Spleen (tissue), 11 donors: ENCODE results near the gene PSMC6. TPM values are rescaled to one million over a fixed set of nuclear protein-coding genes. Genes with fewer than 3 reads are reported as not detected.

Experiments used
- DNase-seq: peaks from one replicate; pipeline ENCODE4 v3.0.0-alpha.2; 2020
- H3K27ac ChIP-seq, 8 donors: fragments of 200-600 bp; sonication (generic) in 7 of 8; 1 replicate in 4 of 8; 2 replicates in 4 of 8; pipeline versions ENCODE4 v1.5.0 to v1.8.0; 2016 to 2021; ENCODE audit warnings: inconsistent platforms in 4 of 8, mild to moderate bottlenecking in 4 of 8, moderate library complexity in 1 of 8
- H3K27me3 ChIP-seq, 7 donors: fragments of 200-600 bp; sonication (generic) in 6 of 7; replicated peaks in 1 of 7; 1 replicate in 4 of 7; 2 replicates in 3 of 7; pipeline versions ENCODE4 v1.5.0 to v1.8.0; 2016 to 2021; ENCODE audit warnings: inconsistent platforms in 3 of 7, mild to moderate bottlenecking in 1 of 7
- H3K36me3 ChIP-seq, 6 donors: fragments of 200-600 bp; sonication (generic) in 5 of 6; 1 replicate in 4 of 6; 2 replicates in 2 of 6; pipeline versions ENCODE4 v1.5.0 to v1.8.0; 2016 to 2021; ENCODE audit warnings: inconsistent platforms in 2 of 6
- H3K4me1 ChIP-seq, 6 donors: fragments of 200-600 bp; sonication (generic) in 5 of 6; 1 replicate in 3 of 6; 2 replicates in 3 of 6; pipeline versions ENCODE4 v1.5.0 to v1.8.0; 2016 to 2021; ENCODE audit warnings: inconsistent platforms in 3 of 6
- H3K4me3 ChIP-seq, 8 donors: fragments of 200-600 bp; sonication (generic) in 7 of 8; 1 replicate in 4 of 8; 2 replicates in 4 of 8; pipeline versions ENCODE4 v1.5.0 to v1.8.0; 2016 to 2021; ENCODE audit warnings: inconsistent platforms in 4 of 8, mild to moderate bottlenecking in 4 of 8, moderate library complexity in 2 of 8
- H3K9me3 ChIP-seq, 8 donors: fragments of 200-600 bp; sonication (generic) in 7 of 8; 1 replicate in 4 of 8; 2 replicates in 4 of 8; pipeline versions ENCODE4 v1.5.0 to v1.8.0; 2016 to 2021; ENCODE audit warnings: inconsistent platforms in 4 of 8
- POLR2A ChIP-seq, 3 donors: fragments of 450-650 bp; IDR thresholded peaks; one replicate each; pipeline ENCODE4 v1.5.1; 2017; ENCODE audit warnings: antibody characterized with exemption in 3 of 3, mild to moderate bottlenecking in 1 of 3
- POLR2AphosphoS5 ChIP-seq, 3 donors: sonication (generic); formaldehyde crosslinking; IDR thresholded peaks; one replicate each; pipeline ENCODE4 v1.5.1; 2017; ENCODE audit warnings: antibody characterized with exemption in 3 of 3
- WGBS, 5 donors: extraction: QIAGEN DNeasy Blood & Tissue Kit in 3 of 5; methylation state at CpG; one replicate each; pipeline versions ENCODE4 v1.1.5 to v1.1.7; 2013 to 2018; 5-methylcytosine and 5-hydroxymethylcytosine counted together
- intact Hi-C: fragments of 100-400 bp; cut with DNase I; formaldehyde crosslinking; loops from one replicate; pipeline ENCODE4 v1.15.0; 2023; ENCODE audit warnings: low total_unique reads
- polyA plus RNA-seq, 3 donors: library from polyadenylated mRNA; stranded (reverse); fragments of 200-250 nt; gene quantifications; one replicate each; pipeline ENCODE4 v1.2.1, GENCODE V29; 2013
- total RNA-seq, 7 donors: library from RNA; depleted of rRNA in 3 of 7; stranded (reverse); fragments of >200 nt in 3 of 7; fragmentation: NEBNext Ultra II Directional in 4 of 7; extraction: Animal tissue kit (Norgen Biotek cat#: 25700) in 4 of 7; gene quantifications; one replicate each; pipeline versions ENCODE4 v1.1.0 to v1.2.1, GENCODE V29; 2016 to 2021
- TF ChIP-seq, protein P1 (sequence below), 11 experiments: fragments of 200-600 bp in 7 of 11; fragments of 450-650 bp in 4 of 11; sonication (generic) in 4 of 11; IDR thresholded peaks in 8 of 11; conservative IDR thresholded peaks in 3 of 11; 1 replicate in 7 of 11; 2 replicates in 4 of 11; pipeline versions ENCODE4 v1.4.0 to v1.8.0; 2016 to 2021; ENCODE audit warnings: antibody characterized with exemption in 11 of 11, inconsistent platforms in 4 of 11, mild to moderate bottlenecking in 1 of 11
- donor health status: healthy with polysubstance abuse.
- donor health status: DM: no; HTN: no; CAD: no; lungs with moderate emphysema.
- donor health status: DM: no; HTN: no; CAD: no.
- donor health status: Bipolar disorder and iron deficiency.
- donor health status: healthy.
- donor health status: DM: no; HTN: no; CAD: no.
- donor health status: DM: yes; HTN: yes; CAD: no.

PSMC6 gene
- total and polyA plus RNA-seq, 10 donors: 64.7 to 98.9 (median 82.4) TPM

DNA sequence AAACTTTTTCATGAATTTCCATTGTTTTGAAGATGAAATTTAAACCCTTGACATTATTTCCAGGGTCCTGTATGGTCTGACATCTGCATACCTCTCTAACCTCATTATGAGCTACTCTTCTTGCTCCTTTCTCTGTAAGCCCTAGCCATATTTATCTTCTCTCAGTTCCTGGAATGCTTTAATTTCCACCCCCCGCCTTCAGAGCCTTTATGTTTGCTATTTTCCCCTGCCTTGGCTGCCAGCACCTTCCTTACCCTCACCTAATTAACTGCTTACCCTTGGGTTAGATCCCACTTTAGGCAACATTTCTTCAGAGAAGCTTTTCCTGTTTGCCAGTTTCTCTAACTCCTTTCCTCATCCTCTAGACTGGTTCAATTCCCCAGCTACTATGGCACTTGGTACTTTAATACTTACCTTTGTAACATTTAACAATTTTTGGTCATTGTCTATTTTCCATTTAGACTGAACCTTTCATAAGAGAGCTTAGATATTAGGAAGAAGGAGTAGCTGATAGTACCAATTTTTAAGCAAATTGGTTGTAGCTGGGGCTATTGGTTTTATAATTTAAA is 29.0 kb downstream of the PSMC6 start:
- no peaks in the 10 kb centered on the region for H3K9me3 ChIP-seq
- no peak overlapping the region for H3K4me3 ChIP-seq
- H3K27ac ChIP-seq: no peak overlapping the region
- peaks cover 7 to 95% (median 39%) of the 10 kb centered on the region in 6 donors for H3K4me1 ChIP-seq
- H3K36me3 ChIP-seq: peaks cover 0 to 32% (median 0%) of the 10 kb centered on the region in 6 donors
- DNase-seq: no peak
- TF ChIP-seq POLR2A (IDR thresholded peaks at IDR 0.05) (no peak), POLR2AphosphoS5 (IDR thresholded peaks at IDR 0.05) (no peak)
- TF ChIP-seq, protein P1, sequence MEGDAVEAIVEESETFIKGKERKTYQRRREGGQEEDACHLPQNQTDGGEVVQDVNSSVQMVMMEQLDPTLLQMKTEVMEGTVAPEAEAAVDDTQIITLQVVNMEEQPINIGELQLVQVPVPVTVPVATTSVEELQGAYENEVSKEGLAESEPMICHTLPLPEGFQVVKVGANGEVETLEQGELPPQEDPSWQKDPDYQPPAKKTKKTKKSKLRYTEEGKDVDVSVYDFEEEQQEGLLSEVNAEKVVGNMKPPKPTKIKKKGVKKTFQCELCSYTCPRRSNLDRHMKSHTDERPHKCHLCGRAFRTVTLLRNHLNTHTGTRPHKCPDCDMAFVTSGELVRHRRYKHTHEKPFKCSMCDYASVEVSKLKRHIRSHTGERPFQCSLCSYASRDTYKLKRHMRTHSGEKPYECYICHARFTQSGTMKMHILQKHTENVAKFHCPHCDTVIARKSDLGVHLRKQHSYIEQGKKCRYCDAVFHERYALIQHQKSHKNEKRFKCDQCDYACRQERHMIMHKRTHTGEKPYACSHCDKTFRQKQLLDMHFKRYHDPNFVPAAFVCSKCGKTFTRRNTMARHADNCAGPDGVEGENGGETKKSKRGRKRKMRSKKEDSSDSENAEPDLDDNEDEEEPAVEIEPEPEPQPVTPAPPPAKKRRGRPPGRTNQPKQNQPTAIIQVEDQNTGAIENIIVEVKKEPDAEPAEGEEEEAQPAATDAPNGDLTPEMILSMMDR (IDR thresholded peaks at IDR 0.05 in 8 of 11, conservative IDR thresholded peaks at IDR 0.05 in 3 of 11): no peak
- intact Hi-C loops: no loop called here
- WGBS, 5 donors: 66 to 84% (median 81%) methylated on average over 1 of the region's 1 CpG
- H3K27me3 ChIP-seq: no peaks in the 10 kb centered on the region

DNA sequence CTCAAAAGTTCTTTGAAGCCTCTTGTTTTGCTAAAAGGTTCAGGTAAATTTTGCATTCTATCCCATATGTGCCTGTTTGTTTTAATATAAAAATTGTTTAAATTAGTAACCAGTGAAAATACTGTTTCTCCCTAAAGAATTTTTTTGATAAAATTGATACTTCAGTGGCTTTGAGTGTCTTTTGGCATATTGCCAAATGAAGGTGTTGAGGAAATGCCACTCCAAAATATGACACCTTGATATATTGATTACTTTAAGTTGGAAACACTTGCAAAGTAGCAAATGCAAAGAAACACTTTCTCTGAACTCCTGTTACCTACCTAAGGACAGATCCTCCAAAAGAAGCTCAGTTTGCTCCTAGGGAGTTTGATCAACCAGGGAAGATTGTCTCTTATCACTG is 31.4 kb downstream of the PSMC6 start:
- Histone ChIP-seq H3K9me3 (no peaks in the 10 kb centered on the region), H3K36me3 (peaks cover 0 to 20% (median 0%) of the 10 kb centered on the region in 6 donors), H3K27ac (no peak overlapping the region), H3K4me3 (no peak overlapping the region), H3K27me3 (no peaks in the 10 kb centered on the region), H3K4me1 (peaks cover 0 to 95% (median 48%) of the 10 kb centered on the region in 6 donors)
- TF ChIP-seq POLR2AphosphoS5 (IDR thresholded peaks at IDR 0.05): no peak
- TF ChIP-seq, protein P1 (IDR thresholded peaks at IDR 0.05 in 8 of 11, conservative IDR thresholded peaks at IDR 0.05 in 3 of 11): no peak
- TF ChIP-seq POLR2A (IDR thresholded peaks at IDR 0.05): no peak
- no peak for DNase-seq
- intact Hi-C loops: no loop called here

DNA sequence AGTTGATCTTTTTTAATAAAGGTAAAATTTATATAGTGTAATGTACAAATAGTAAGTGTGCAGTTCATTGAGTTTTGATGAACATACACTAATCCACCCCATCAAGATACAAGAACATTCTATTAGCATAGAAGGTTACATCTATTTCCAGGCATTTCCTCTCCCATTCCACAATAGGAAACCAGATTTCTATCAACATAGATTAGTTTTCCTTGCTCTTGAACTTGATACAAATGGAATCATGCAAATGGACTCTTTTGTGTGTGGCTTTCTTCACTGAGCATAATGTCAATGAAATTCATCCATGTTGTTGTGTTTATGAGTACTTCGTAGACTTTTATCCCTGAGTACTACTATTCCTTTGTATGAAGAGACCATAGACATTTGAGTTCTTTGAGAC is 33.8 kb downstream of the PSMC6 start:
- WGBS, 5 donors: 87 to 100% (median 98%) methylated on average over 1 of the region's 1 CpG
- TF ChIP-seq, protein P1 (IDR thresholded peaks at IDR 0.05 in 8 of 11, conservative IDR thresholded peaks at IDR 0.05 in 3 of 11): no peak
- TF ChIP-seq POLR2AphosphoS5 (IDR thresholded peaks at IDR 0.05): no peak
- TF ChIP-seq POLR2A (IDR thresholded peaks at IDR 0.05): no peak
- no peak for DNase-seq
- intact Hi-C loops: no loop called here
- Histone ChIP-seq H3K27me3 (no peaks in the 10 kb centered on the region), H3K4me1 (peaks cover 0 to 87% (median 48%) of the 10 kb centered on the region in 6 donors), H3K27ac (peak overlapping the region in 7 of 8 donors; percentile 83 to 93 (median 86)), H3K9me3 (no peaks in the 10 kb centered on the region), H3K4me3 (no peak overlapping the region), H3K36me3 (peaks cover 0 to 20% (median 3%) of the 10 kb centered on the region in 6 donors)

DNA sequence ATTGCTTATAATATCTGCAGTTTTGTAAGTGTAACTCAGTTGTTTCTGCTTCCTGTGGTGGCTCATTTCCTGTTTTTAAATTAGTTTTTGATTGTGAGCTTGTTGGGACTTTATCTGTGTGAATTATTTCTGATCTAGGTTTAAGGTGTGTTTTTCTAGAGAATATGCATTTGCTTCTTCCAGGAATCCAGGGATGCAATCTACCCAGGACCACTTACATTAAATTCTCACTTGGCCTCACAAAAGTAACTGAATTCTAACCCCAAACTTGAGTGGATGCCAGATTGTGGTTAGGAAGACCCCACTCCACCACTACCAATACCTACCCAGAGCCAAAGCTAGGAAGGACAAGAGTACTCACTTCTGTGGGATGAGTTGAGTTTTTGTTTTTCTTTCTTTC is 34.9 kb downstream of the PSMC6 start:
- intact Hi-C loops: no loop called here
- peak overlapping the region; percentile 69 to 93 (median 86) for H3K27ac ChIP-seq
- no peak for DNase-seq

More for the DNA sequence above, 34.9 kb downstream of the PSMC6 start:
- Histone ChIP-seq H3K4me3 (peak overlapping the region in 3 of 8 donors; percentile 1 to 47 (median 5)), H3K27me3 (no peaks in the 10 kb centered on the region), H3K4me1 (peaks cover 0 to 76% (median 45%) of the 10 kb centered on the region in 6 donors), H3K9me3 (no peaks in the 10 kb centered on the region), H3K36me3 (peaks cover 0 to 31% (median 11%) of the 10 kb centered on the region in 6 donors)
- TF ChIP-seq, protein P1 (IDR thresholded peaks at IDR 0.05 in 8 of 11, conservative IDR thresholded peaks at IDR 0.05 in 3 of 11): no peak
- no peak for TF ChIP-seq POLR2A (IDR thresholded peaks at IDR 0.05)
- TF ChIP-seq POLR2AphosphoS5 (IDR thresholded peaks at IDR 0.05): no peak
